ENCODE data around the gene LIPF. TPM values are rescaled to one million over a fixed set of nuclear protein-coding genes. Genes with fewer than 3 reads are reported as not detected.

LIPF gene
- total RNA-seq, 1 experiment from 2014 or later = not detected

DNA sequence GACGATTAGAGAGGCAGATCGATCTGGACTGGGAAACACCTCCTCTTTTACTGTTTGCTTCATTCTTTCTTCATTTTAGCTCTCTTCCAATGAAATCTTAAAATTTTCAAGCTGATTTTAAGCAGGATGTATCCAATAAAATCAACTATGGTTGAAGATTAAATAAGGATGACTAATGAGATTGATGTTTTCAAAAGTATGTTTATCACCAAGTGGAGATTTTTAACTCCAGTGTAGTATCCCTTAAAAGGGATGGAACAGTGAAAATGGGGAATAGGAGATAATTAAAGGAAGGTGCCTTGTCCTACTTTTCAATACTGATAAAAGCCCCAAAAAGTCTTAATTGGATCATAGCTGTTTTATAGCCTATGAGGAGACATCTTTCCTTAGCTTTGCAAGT is 11.6 kb upstream of the LIPF start:
- Mint-ChIP-seq H3K4me3 (ENCODE audit: unreplicated experiment) (no peak overlapping the region), H3K9me3 (ENCODE audit: unreplicated experiment) (no peaks in the 10 kb centered on the region), H3K36me3 (ENCODE audit: insufficient read depth, unreplicated experiment) (no peaks in the 10 kb centered on the region), H3K4me1 (ENCODE audit: low read depth, unreplicated experiment) (no peaks in the 10 kb centered on the region), H3K27me3 (ENCODE audit: insufficient read depth, unreplicated experiment) (peaks cover 7% of the 10 kb centered on the region), H3K27ac (ENCODE audit: unreplicated experiment) (no peak overlapping the region)
- no peak for TF ChIP-seq CTCF (IDR thresholded peaks at IDR 0.05; ENCODE audit: insufficient read depth in 1 of 2, low read depth in 1 of 2, low read length in 1 of 2, severe bottlenecking in 1 of 2, unreplicated experiment in 1 of 2)
- intact Hi-C loops (cut with micrococcal nuclease; ENCODE audit: unreplicated experiment) = no loop called here
- DNase-seq = no peak
- no peaks in the 10 kb centered on the region for H3K27me3 ChIP-seq (replicated peaks; ENCODE audit: control insufficient read depth, insufficient read depth, low read length)
- no TSS peak for BruUV-seq (replicated peaks)
- ChIA-PET CTCF (no interaction called here), POLR2A (no interaction called here)
- no peak overlapping the region for H3K4me3 ChIP-seq (ENCODE audit: low read depth, low read length)
- no peaks in the 10 kb centered on the region for H3K9me3 ChIP-seq
- no peaks in the 10 kb centered on the region for H3K4me1 ChIP-seq
- no peaks in the 10 kb centered on the region for H3K36me3 ChIP-seq (ENCODE audit: control insufficient read depth, insufficient read depth, low read length)

DNA sequence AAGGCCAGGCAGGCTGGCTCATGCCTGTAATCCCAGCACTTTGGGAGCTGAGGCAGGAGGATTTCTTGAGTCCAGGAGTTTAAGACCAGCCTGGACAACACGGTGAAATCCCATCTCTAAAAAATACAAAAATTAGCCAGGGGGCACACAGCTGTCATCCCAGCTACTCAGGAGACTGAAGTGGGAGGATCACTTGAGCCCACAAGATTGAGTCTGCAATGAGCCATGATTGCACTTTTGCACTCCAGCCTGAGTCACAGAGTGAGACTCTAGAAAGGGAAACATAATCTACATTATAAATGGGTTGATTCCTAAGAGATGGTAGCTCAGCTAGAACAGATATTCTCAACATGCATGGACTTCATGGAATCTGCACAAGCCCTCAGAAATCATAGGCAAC is 6.3 kb upstream of the LIPF start:
- ChIA-PET POLR2A (no interaction called here), CTCF (no interaction called here)
- DNase-seq = no peak
- no peaks in the 10 kb centered on the region for H3K4me1 ChIP-seq
- Mint-ChIP-seq H3K36me3 (ENCODE audit: insufficient read depth, unreplicated experiment) (no peaks in the 10 kb centered on the region), H3K27me3 (ENCODE audit: insufficient read depth, unreplicated experiment) (peaks cover 17% of the 10 kb centered on the region), H3K4me3 (ENCODE audit: unreplicated experiment) (no peak overlapping the region), H3K9me3 (ENCODE audit: unreplicated experiment) (no peaks in the 10 kb centered on the region), H3K4me1 (ENCODE audit: low read depth, unreplicated experiment) (no peaks in the 10 kb centered on the region), H3K27ac (ENCODE audit: unreplicated experiment) (no peak overlapping the region)
- no peaks in the 10 kb centered on the region for H3K27me3 ChIP-seq (replicated peaks; ENCODE audit: control insufficient read depth, insufficient read depth, low read length)
- no peak overlapping the region for H3K4me3 ChIP-seq (ENCODE audit: low read depth, low read length)
- no peaks in the 10 kb centered on the region for H3K9me3 ChIP-seq
- TF ChIP-seq CTCF (IDR thresholded peaks at IDR 0.05; ENCODE audit: insufficient read depth in 1 of 2, low read depth in 1 of 2, low read length in 1 of 2, severe bottlenecking in 1 of 2, unreplicated experiment in 1 of 2) = no peak
- no TSS peak for BruUV-seq (replicated peaks)
- H3K36me3 ChIP-seq (ENCODE audit: control insufficient read depth, insufficient read depth, low read length) = no peaks in the 10 kb centered on the region
- intact Hi-C loops (cut with micrococcal nuclease; ENCODE audit: unreplicated experiment) = no loop called here

- H3K9me3 Mint-ChIP-seq (ENCODE audit: unreplicated experiment) = no peaks in the 10 kb centered on the region
- H3K36me3 Mint-ChIP-seq (ENCODE audit: insufficient read depth, unreplicated experiment) = no peaks in the 10 kb centered on the region
- H3K4me1 ChIP-seq = no peaks in the 10 kb centered on the region
- H3K27me3 ChIP-seq (replicated peaks; ENCODE audit: control insufficient read depth, insufficient read depth, low read length) = no peaks in the 10 kb centered on the region
- no peak overlapping the region for H3K4me3 ChIP-seq (ENCODE audit: low read depth, low read length)
- CTCF ChIA-PET = interaction anchor here (0.7 kb wide), 1 partner anchor 21 kb away, joined by 3 read pairs; no protein-coding TSS in a partner anchor
- no peaks in the 10 kb centered on the region for H3K9me3 ChIP-seq
- H3K27me3 Mint-ChIP-seq (ENCODE audit: insufficient read depth, unreplicated experiment) = peaks cover 17% of the 10 kb centered on the region
- H3K36me3 ChIP-seq (ENCODE audit: control insufficient read depth, insufficient read depth, low read length) = no peaks in the 10 kb centered on the region
- intact Hi-C loops (cut with micrococcal nuclease; ENCODE audit: unreplicated experiment) = no loop called here
- no peaks in the 10 kb centered on the region for H3K4me1 Mint-ChIP-seq (ENCODE audit: low read depth, unreplicated experiment)
- no peak overlapping the region for H3K27ac Mint-ChIP-seq (ENCODE audit: unreplicated experiment)
- BruUV-seq (replicated peaks) = no TSS peak
- DNase-seq = no peak
- H3K4me3 Mint-ChIP-seq (ENCODE audit: unreplicated experiment) = no peak overlapping the region
- POLR2A ChIA-PET = no interaction called here
- TF ChIP-seq CTCF (IDR thresholded peaks at IDR 0.05; ENCODE audit: insufficient read depth in 1 of 2, low read depth in 1 of 2, low read length in 1 of 2, severe bottlenecking in 1 of 2, unreplicated experiment in 1 of 2) = no peak
These were observed 4.3 kb upstream of the LIPF start for GRCh38 chr10:88659725-88660597.

Measured in Caco-2 (cell line).